Skeletal muscle satellite cell (primary cell): ENCODE results near the gene GDE1. TPM values are rescaled to one million over a fixed set of nuclear protein-coding genes. Genes with fewer than 3 reads are reported as not detected.

Experiments
- H3K27me3 ChIP-seq: 2 replicates; pipeline ENCODE4 v1.7.0; 2013; ENCODE audit warnings: low read length; ENCODE audit not compliant: control insufficient read depth, insufficient read depth
- H3K36me3 ChIP-seq: 2 replicates; pipeline ENCODE4 v1.7.0; 2013; ENCODE audit warnings: mild to moderate bottlenecking, control low read depth, low read length; ENCODE audit not compliant: insufficient read depth
- H3K4me1 ChIP-seq: 2 replicates; pipeline ENCODE4 v1.7.0; 2013; ENCODE audit warnings: low read length; ENCODE audit not compliant: control insufficient read depth, insufficient read depth
- H3K4me2 ChIP-seq: 2 replicates; pipeline ENCODE4 v1.7.0; 2013; ENCODE audit warnings: mild to moderate bottlenecking, low read length
- H3K4me3 ChIP-seq: 2 replicates; pipeline ENCODE4 v1.7.0; 2013; ENCODE audit warnings: low read length
- H3K9ac ChIP-seq: 2 replicates; pipeline ENCODE4 v1.7.0; 2013; ENCODE audit warnings: mild to moderate bottlenecking, low read depth, low read length, moderate library complexity
- H3K9me3 ChIP-seq: replicated peaks from 2 replicates; pipeline ENCODE4 v1.7.0; 2013; ENCODE audit warnings: mild to moderate bottlenecking, control low read depth, low read length
- total RNA-seq: library from RNA; depleted of rRNA; stranded (reverse); fragments of >200 nt; gene quantifications from 2 replicates; pipeline ENCODE4 v1.2.3, GENCODE V29; 2012; rRNA removed

The GDE1 gene
- total RNA-seq, result 36.5 and 48.7 TPM in 2 replicates

- peak within 1 kb of the TSS; percentile 91 for H3K4me3 ChIP-seq
- H3K4me2 ChIP-seq, result peak within 1 kb of the TSS; percentile 99
- H3K9ac ChIP-seq, result peak within 1 kb of the TSS; percentile 84
- peaks cover under 1% of the 10 kb centered on the region for H3K36me3 ChIP-seq
- peaks cover 32% of the 10 kb centered on the region for H3K4me1 ChIP-seq
- H3K27me3 ChIP-seq, result no peaks in the 10 kb centered on the region
- no peaks in the 10 kb centered on the region for H3K9me3 ChIP-seq
These were observed at the start of gene GDE1 for GRCh38 chr16:19521471-19522396. Gene GDE1 (minus strand): TSS chr16:19522098. CDS start chr16:19521964, 134 bp downstream.

GRCh38 chr16:19567560-19567959 lies 45.7 kb upstream of the GDE1 start:
- Histone ChIP-seq H3K9me3 (no peaks in the 10 kb centered on the region), H3K4me1 (no peaks in the 10 kb centered on the region), H3K4me3 (no peak overlapping the region), H3K36me3 (peaks cover 45% of the 10 kb centered on the region), H3K4me2 (no peak overlapping the region), H3K27me3 (no peaks in the 10 kb centered on the region), H3K9ac (no peak overlapping the region)

- no peak overlapping the region for H3K9ac ChIP-seq
- H3K9me3 ChIP-seq, result no peaks in the 10 kb centered on the region
- no peak overlapping the region for H3K4me3 ChIP-seq
- H3K4me1 ChIP-seq, result no peaks in the 10 kb centered on the region
- no peak overlapping the region for H3K4me2 ChIP-seq
- H3K27me3 ChIP-seq, result no peaks in the 10 kb centered on the region
- peaks cover 37% of the 10 kb centered on the region for H3K36me3 ChIP-seq
These were observed 44.5 kb upstream of the GDE1 start for GRCh38 chr16:19566362-19566761.

GRCh38 chr16:19563377-19563776 lies 41.5 kb upstream of the GDE1 start:
- H3K9me3 ChIP-seq, result no peaks in the 10 kb centered on the region
- H3K4me2 ChIP-seq, result no peak overlapping the region
- H3K36me3 ChIP-seq, result peaks cover 26% of the 10 kb centered on the region
- H3K9ac ChIP-seq, result no peak overlapping the region
- H3K4me3 ChIP-seq, result no peak overlapping the region
- H3K4me1 ChIP-seq, result no peaks in the 10 kb centered on the region
- H3K27me3 ChIP-seq, result no peaks in the 10 kb centered on the region

- H3K36me3 ChIP-seq, result peaks cover 4% of the 10 kb centered on the region
- no peak overlapping the region for H3K4me2 ChIP-seq
- H3K9me3 ChIP-seq, result no peaks in the 10 kb centered on the region
- no peak overlapping the region for H3K4me3 ChIP-seq
- no peaks in the 10 kb centered on the region for H3K27me3 ChIP-seq
- no peak overlapping the region for H3K9ac ChIP-seq
- no peaks in the 10 kb centered on the region for H3K4me1 ChIP-seq
These were observed 38.2 kb upstream of the GDE1 start for GRCh38 chr16:19560078-19560477.

GRCh38 chr16:19559242-19559910 lies 37.5 kb upstream of the GDE1 start:
- Histone ChIP-seq H3K9me3 (no peaks in the 10 kb centered on the region), H3K36me3 (peaks cover 3% of the 10 kb centered on the region), H3K27me3 (no peaks in the 10 kb centered on the region), H3K9ac (no peak overlapping the region), H3K4me1 (peaks cover 3% of the 10 kb centered on the region), H3K4me2 (no peak overlapping the region), H3K4me3 (no peak overlapping the region)

- Histone ChIP-seq H3K4me3 (peak overlapping the region; percentile 97), H3K4me2 (peak overlapping the region; percentile 80), H3K4me1 (peaks cover 3% of the 10 kb centered on the region), H3K36me3 (no peaks in the 10 kb centered on the region), H3K27me3 (no peaks in the 10 kb centered on the region), H3K9ac (peak overlapping the region; percentile 99), H3K9me3 (no peaks in the 10 kb centered on the region)
These were observed 34.3 kb upstream of the GDE1 start for GRCh38 chr16:19555938-19556771.

- Histone ChIP-seq H3K4me1 (peaks cover 3% of the 10 kb centered on the region), H3K4me3 (peak within 1 kb of the TSS; percentile 97), H3K36me3 (no peaks in the 10 kb centered on the region), H3K4me2 (peak within 1 kb of the TSS; percentile 89), H3K9me3 (no peaks in the 10 kb centered on the region), H3K27me3 (no peaks in the 10 kb centered on the region), H3K9ac (peak within 1 kb of the TSS; percentile 99)
These were observed 33.5 kb upstream of the GDE1 start, which contains the start of gene VPS35L for GRCh38 chr16:19555186-19555937. Gene VPS35L (plus strand): TSS chr16:19555703. CDS start chr16:19555730, 27 bp downstream.

- Histone ChIP-seq H3K9ac (no peak overlapping the region), H3K4me3 (no peak overlapping the region), H3K9me3 (no peaks in the 10 kb centered on the region), H3K4me2 (no peak overlapping the region), H3K4me1 (no peaks in the 10 kb centered on the region), H3K36me3 (peaks cover 14% of the 10 kb centered on the region), H3K27me3 (no peaks in the 10 kb centered on the region)
These were observed 27.8 kb upstream of the GDE1 start for GRCh38 chr16:19549673-19550072.

- Histone ChIP-seq H3K36me3 (peaks cover 14% of the 10 kb centered on the region), H3K9me3 (no peaks in the 10 kb centered on the region), H3K4me1 (no peaks in the 10 kb centered on the region), H3K4me2 (no peak overlapping the region), H3K4me3 (no peak overlapping the region), H3K9ac (no peak overlapping the region), H3K27me3 (no peaks in the 10 kb centered on the region)
These were observed 26.2 kb upstream of the GDE1 start for GRCh38 chr16:19548144-19548543.
